GOT3 (cell line): ENCODE measurements around the gene TIMM23.
A peak's percentile ranks its signal among the peaks of the same experiment; 100 is the strongest.
"Not testable (repeated sequence)": the region's sequence is repeated elsewhere in the genome, so short reads cannot be mapped to it uniquely, and the experiment has no call there.

ENCODE experiments used
- DNase-seq: peaks from one replicate; lab custom pipeline; 2025; ENCODE audit warnings: mixed read lengths; lab: John Stamatoyannopoulos, UW

The TIMM23 gene, protein sequence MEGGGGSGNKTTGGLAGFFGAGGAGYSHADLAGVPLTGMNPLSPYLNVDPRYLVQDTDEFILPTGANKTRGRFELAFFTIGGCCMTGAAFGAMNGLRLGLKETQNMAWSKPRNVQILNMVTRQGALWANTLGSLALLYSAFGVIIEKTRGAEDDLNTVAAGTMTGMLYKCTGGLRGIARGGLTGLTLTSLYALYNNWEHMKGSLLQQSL

GRCh38 chr10:45972106-45972812 lies at the start of gene TIMM23:
TSS of gene TIMM23 (plus strand) at chr10:45972489. CDS start at chr10:45972625, 136 bp downstream.
- DNase-seq: peak; percentile 59

DNA sequence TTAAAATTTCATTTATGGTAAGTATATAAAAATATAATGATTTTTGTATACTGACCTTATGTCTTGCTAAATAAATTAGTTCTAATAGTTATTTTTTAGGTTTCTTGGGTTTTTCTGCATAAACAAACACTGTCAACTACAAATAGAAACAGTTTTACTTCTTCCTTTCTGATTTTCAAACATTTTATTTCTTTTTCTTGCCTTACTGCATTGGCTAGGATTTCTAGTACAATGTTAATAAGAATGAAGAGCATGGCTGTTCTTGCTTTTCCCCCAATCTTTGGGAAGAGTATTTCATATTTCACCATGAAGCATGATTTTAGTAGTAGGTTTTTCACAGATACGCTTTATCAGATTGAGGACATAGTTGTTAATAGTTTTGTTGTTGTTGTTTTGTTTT lies 45.5 kb upstream of the TIMM23 start:
- not testable (repeated sequence) for DNase-seq

- DNase-seq: not testable (repeated sequence)
These were observed 41.0 kb upstream of the TIMM23 start for GRCh38 chr10:45931305-45931704.

DNA sequence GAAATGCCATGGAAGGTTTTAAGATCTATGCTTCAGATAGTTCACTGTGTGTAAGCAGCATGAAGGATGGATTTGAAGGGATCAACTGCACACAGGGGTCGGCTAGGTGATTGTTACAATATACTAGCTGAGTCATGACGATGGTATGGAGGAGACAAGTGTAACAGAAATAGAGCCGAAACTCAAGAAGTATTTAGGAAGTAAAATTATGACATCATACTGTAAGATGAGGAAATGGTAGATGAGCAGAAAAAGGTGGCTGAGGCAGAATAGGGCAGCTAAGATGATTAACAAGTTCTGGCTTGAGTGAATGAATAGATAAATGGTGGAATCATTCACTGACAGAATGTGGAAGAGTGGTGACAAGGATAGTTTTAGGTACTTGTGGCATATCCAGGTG lies 37.5 kb upstream of the TIMM23 start:
- not testable (repeated sequence) for DNase-seq

- not testable (repeated sequence) for DNase-seq
These were observed 33.1 kb upstream of the TIMM23 start for GRCh38 chr10:45939176-45939697.

- DNase-seq: not testable (repeated sequence)
These were observed 31.1 kb upstream of the TIMM23 start for GRCh38 chr10:45941196-45941595.

- not testable (repeated sequence) for DNase-seq
These were observed 26.8 kb upstream of the TIMM23 start for GRCh38 chr10:45945476-45945875.

GRCh38 chr10:45947363-45947762 lies 24.9 kb upstream of the TIMM23 start:
- DNase-seq: not testable (repeated sequence)

- DNase-seq: not testable (repeated sequence)
These were observed 23.5 kb upstream of the TIMM23 start for GRCh38 chr10:45948801-45949200.

- DNase-seq: not testable (repeated sequence)
These were observed 17.9 kb upstream of the TIMM23 start for GRCh38 chr10:45954367-45954766.

GRCh38 chr10:45956634-45957033 lies 15.7 kb upstream of the TIMM23 start:
- not testable (repeated sequence) for DNase-seq

DNA sequence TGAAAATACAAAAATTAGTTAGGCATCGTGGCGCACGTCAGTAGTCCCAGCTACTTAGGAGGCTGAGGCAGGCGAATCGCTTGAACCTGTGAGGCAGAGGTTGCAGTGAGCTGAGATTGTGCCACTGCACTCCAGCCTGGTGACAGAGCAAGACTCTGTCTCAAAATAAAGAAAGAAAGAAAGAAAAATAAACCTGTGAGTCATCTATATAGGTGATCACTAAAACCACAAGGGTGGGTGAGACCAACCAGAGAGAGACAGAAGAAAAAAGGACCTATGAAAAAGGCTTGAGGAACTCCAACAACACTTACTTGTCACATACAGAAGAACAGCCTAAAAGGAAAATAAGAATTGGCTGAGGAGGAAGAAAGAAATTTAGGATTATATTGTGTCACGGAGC lies 14.4 kb upstream of the TIMM23 start:
- not testable (repeated sequence) for DNase-seq

GRCh38 chr10:45962686-45963452 lies 9.4 kb upstream of the TIMM23 start:
- DNase-seq: not testable (repeated sequence)

GRCh38 chr10:45971019-45971418 lies 1.3 kb upstream of the TIMM23 start:
- DNase-seq: not testable (repeated sequence)

DNA sequence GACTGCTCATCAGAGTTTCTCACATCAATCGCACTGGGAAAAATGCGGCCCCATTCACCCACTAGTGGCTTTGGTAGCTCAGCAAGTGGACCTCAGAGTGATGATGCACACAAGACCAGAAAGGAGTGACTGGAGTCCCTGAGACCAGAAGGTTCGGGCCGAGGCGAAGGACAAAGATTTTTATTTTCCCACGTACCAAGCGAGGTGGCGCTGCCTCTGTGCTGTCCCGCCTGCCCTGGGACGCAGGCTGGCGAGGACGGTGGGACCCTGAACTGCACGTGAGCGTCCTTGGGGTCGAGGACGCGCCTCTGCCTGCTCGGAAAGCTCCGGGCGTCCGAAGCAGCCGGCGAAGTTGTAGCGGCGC lies 565 bp upstream of the TIMM23 start:
- not testable (repeated sequence) for DNase-seq

- not testable (repeated sequence) for DNase-seq
These were observed 502 bp downstream of the TIMM23 start for GRCh38 chr10:45972813-45973169.

GRCh38 chr10:45974041-45974440 lies 1.8 kb downstream of the TIMM23 start:
- not testable (repeated sequence) for DNase-seq

DNA sequence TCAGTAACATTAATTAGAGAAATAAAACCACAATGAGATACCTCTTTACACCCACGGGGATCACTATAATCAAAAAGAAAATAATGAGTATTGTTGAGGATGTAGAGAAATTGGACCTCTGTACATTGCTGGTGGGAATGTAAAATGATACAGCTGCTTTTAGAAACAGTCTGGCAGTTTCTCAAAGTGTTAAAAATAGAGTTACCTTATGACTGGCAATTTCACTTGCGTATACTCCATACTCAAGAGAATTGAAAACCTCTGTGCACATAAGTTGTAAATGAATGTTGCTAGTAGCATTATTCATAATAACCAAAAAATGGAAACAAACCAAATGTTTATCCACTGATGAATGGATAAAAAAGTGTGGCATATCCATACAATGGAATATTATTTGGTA lies 6.3 kb downstream of the TIMM23 start:
- not testable (repeated sequence) for DNase-seq

DNA sequence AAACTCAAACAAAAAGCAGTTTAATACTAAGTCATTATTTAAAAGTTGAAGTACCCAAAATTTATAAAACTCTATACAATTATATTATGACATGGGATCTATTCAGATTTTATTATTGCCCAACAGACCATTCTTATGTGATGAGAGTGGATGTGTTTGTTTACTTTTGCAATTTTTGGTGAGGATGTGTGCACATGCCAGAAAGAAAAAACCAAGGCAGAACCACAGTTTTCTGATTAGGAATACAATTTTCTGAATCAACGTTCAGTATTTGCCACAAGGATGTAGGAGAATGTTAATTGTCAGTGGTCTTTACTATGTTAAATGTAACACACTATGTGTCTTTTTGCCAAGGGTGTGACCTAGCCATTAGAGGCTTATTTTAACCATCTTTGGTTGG lies 9.1 kb downstream of the TIMM23 start:
- not testable (repeated sequence) for DNase-seq

- not testable (repeated sequence) for DNase-seq
These were observed 11.4 kb downstream of the TIMM23 start for GRCh38 chr10:45983538-45984186.

GRCh38 chr10:45984473-45984872 lies 12.2 kb downstream of the TIMM23 start:
- not testable (repeated sequence) for DNase-seq

DNA sequence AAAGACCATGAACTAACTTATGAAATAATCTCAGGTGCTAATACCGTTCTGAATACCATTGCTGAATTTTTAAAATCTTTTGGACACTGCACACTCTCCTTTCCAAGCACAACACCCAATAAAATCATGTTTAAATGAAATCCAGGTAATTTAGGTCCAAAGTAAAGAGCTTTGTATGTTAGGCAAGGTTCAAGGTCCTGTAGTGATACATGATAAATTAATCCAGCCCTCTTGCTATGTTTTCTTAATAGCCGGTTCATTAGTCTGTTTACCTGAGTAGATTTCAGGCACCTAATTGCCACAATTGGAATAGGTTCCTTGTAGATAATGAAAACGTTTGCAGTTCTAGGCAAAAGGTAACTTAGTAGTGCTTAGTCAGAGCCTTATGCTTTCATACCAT lies 13.3 kb downstream of the TIMM23 start:
- DNase-seq: not testable (repeated sequence)
